HTR-8/SVneo (cell line): Measurements from ENCODE around the gene CARD16.
"Not testable (repeated sequence)": the region's sequence is repeated elsewhere in the genome, so short reads cannot be mapped to it uniquely, and the experiment has no call there.

Source experiments
- DNase-seq: peaks from one replicate; pipeline ENCODE4 v3.0.0; 2011; ENCODE audit warnings: low spot score, mixed read lengths; ENCODE audit not compliant: insufficient read length
- FAIRE-seq: peaks from 2 replicates; lab custom pipeline; 2011; peaks lifted over from hg19 to GRCh38; lab: Jason Lieb, UNC

Gene CARD16

GRCh38 chr11:105044557-105045524 lies at the start of gene CARD16:
TSS of gene CARD16 (minus strand) at chr11:105045335. CDS start at chr11:105045297, 38 bp downstream.
- not testable (repeated sequence) for FAIRE-seq, DNase-seq

GRCh38 chr11:105092256-105093239 lies 47.4 kb upstream of the CARD16 start:
- DNase-seq = no peak
- no peak for FAIRE-seq

- FAIRE-seq (no peak), DNase-seq (no peak)
These were observed 36.4 kb upstream of the CARD16 start for GRCh38 chr11:105081412-105082150.

GRCh38 chr11:105080171-105080906 lies 35.2 kb upstream of the CARD16 start:
- not testable (repeated sequence) for DNase-seq, FAIRE-seq

- FAIRE-seq (no peak), DNase-seq (no peak)
These were observed 33.1 kb upstream of the CARD16 start for GRCh38 chr11:105078283-105078682.

GRCh38 chr11:105077141-105077790 lies 32.1 kb upstream of the CARD16 start:
- DNase-seq, FAIRE-seq: not testable (repeated sequence)

GRCh38 chr11:105074166-105074530 lies 29.0 kb upstream of the CARD16 start:
- no peak for FAIRE-seq

GRCh38 chr11:105073456-105074165 lies 28.5 kb upstream of the CARD16 start:
- FAIRE-seq (no peak), DNase-seq (no peak)

More at GRCh38 chr11:105074166-105074530, 29.0 kb upstream of the CARD16 start:
- no peak for DNase-seq

GRCh38 chr11:105072080-105072479 lies 26.9 kb upstream of the CARD16 start:
- FAIRE-seq = peak; percentile 73
- DNase-seq = not testable (repeated sequence)

- DNase-seq (no peak), FAIRE-seq (no peak)
These were observed 26.1 kb upstream of the CARD16 start for GRCh38 chr11:105071089-105071732.

- DNase-seq = no peak
- no peak for FAIRE-seq
These were observed 25.2 kb upstream of the CARD16 start for GRCh38 chr11:105070306-105070705.

- DNase-seq = not testable (repeated sequence)
- FAIRE-seq = peak; percentile 69
These were observed 24.6 kb upstream of the CARD16 start for GRCh38 chr11:105069749-105070148.

- FAIRE-seq, DNase-seq: not testable (repeated sequence)
These were observed 18.3 kb upstream of the CARD16 start for GRCh38 chr11:105063245-105063941.

- DNase-seq (no peak), FAIRE-seq (no peak)
These were observed 12.3 kb upstream of the CARD16 start for GRCh38 chr11:105057432-105057831.

GRCh38 chr11:105056446-105056845 lies 11.3 kb upstream of the CARD16 start:
- FAIRE-seq = peak; percentile 72
- DNase-seq = no peak

GRCh38 chr11:105054723-105055493 lies 9.8 kb upstream of the CARD16 start:
- DNase-seq = no peak
- peak; percentile 36 for FAIRE-seq
